ENCODE data around the gene OPCML. TPM values are rescaled to one million over a fixed set of nuclear protein-coding genes. Genes with fewer than 3 reads are reported as not detected.

The OPCML gene
- total RNA-seq, 1 experiment from 2014 or later: not detected

GRCh38 chr11:132997396-132997795, 534.9 kb downstream of the OPCML start:
- ATAC-seq: no peak
- no TSS peak for BruUV-seq (replicated peaks)
- in situ Hi-C loops (cut with HindIII; ENCODE audit: low pct_unique_long_range_greater_than_20kb, low sequenced_read_pairs) (no loop called here), intact Hi-C loops (cut with micrococcal nuclease; ENCODE audit: unreplicated experiment) (no loop called here)
- CTCF ChIA-PET: no interaction called here
- Histone ChIP-seq H3K27me3 (ENCODE audit: control insufficient read depth, insufficient read depth, low read length) (peaks cover 5% of the 10 kb centered on the region), H3K4me1 (ENCODE audit: control insufficient read depth, insufficient read depth, low read length) (no peaks in the 10 kb centered on the region), H3K36me3 (ENCODE audit: control insufficient read depth, insufficient read depth, low read length) (no peaks in the 10 kb centered on the region), H3K27ac (ENCODE audit: low read length) (no peak overlapping the region), H3K9me3 (ENCODE audit: control insufficient read depth, insufficient read depth, low read depth, low read length) (no peaks in the 10 kb centered on the region), H3K4me3 (ENCODE audit: low read depth in 2 of 2, low read length in 2 of 2) (no peak overlapping the region)
- no peak for DNase-seq (ENCODE audit: low read depth, low spot score)
- POLR2A ChIA-PET: no interaction called here
- no peak for TF ChIP-seq TCF7L2 (IDR thresholded peaks at IDR 0.05; ENCODE audit: low read depth, low read length)
- TF ChIP-seq, protein P1, sequence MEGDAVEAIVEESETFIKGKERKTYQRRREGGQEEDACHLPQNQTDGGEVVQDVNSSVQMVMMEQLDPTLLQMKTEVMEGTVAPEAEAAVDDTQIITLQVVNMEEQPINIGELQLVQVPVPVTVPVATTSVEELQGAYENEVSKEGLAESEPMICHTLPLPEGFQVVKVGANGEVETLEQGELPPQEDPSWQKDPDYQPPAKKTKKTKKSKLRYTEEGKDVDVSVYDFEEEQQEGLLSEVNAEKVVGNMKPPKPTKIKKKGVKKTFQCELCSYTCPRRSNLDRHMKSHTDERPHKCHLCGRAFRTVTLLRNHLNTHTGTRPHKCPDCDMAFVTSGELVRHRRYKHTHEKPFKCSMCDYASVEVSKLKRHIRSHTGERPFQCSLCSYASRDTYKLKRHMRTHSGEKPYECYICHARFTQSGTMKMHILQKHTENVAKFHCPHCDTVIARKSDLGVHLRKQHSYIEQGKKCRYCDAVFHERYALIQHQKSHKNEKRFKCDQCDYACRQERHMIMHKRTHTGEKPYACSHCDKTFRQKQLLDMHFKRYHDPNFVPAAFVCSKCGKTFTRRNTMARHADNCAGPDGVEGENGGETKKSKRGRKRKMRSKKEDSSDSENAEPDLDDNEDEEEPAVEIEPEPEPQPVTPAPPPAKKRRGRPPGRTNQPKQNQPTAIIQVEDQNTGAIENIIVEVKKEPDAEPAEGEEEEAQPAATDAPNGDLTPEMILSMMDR (IDR thresholded peaks at IDR 0.05): no peak
- TF ChIP-seq, protein P2, sequence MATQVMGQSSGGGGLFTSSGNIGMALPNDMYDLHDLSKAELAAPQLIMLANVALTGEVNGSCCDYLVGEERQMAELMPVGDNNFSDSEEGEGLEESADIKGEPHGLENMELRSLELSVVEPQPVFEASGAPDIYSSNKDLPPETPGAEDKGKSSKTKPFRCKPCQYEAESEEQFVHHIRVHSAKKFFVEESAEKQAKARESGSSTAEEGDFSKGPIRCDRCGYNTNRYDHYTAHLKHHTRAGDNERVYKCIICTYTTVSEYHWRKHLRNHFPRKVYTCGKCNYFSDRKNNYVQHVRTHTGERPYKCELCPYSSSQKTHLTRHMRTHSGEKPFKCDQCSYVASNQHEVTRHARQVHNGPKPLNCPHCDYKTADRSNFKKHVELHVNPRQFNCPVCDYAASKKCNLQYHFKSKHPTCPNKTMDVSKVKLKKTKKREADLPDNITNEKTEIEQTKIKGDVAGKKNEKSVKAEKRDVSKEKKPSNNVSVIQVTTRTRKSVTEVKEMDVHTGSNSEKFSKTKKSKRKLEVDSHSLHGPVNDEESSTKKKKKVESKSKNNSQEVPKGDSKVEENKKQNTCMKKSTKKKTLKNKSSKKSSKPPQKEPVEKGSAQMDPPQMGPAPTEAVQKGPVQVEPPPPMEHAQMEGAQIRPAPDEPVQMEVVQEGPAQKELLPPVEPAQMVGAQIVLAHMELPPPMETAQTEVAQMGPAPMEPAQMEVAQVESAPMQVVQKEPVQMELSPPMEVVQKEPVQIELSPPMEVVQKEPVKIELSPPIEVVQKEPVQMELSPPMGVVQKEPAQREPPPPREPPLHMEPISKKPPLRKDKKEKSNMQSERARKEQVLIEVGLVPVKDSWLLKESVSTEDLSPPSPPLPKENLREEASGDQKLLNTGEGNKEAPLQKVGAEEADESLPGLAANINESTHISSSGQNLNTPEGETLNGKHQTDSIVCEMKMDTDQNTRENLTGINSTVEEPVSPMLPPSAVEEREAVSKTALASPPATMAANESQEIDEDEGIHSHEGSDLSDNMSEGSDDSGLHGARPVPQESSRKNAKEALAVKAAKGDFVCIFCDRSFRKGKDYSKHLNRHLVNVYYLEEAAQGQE (IDR thresholded peaks at IDR 0.05; ENCODE audit: insufficient read depth in 1 of 2, low read depth in 2 of 2, low read length in 1 of 2): no peak
- no peak for TF ChIP-seq SIN3A (IDR thresholded peaks at IDR 0.05; ENCODE audit: borderline replicate concordance, insufficient read depth, low read depth, low read length)
- no peak for TF ChIP-seq POLR2AphosphoS5 (IDR thresholded peaks at IDR 0.05; ENCODE audit: low read depth, low read length)

DNA sequence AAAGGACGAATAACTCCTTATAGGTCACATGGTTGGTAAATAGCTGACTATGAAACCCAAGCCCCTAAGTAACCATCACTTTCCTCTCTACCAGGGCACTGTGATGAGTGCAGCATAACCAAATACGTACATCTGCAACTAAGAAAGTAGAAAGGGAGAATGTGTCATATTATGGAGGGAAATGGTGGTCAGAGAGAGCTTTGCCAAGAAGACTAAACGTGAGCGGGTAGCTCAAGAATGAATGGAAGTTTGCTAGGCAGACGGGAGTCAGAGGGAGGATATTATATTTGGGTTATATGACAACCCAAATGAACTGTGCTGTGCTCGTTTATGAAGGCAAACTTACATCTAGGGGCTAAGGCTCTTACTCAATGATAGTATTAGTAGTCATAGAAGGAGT, 537.3 kb downstream of the OPCML start:
- H3K9me3 ChIP-seq (ENCODE audit: control insufficient read depth, insufficient read depth, low read depth, low read length): no peaks in the 10 kb centered on the region
- H3K27ac ChIP-seq (ENCODE audit: low read length): no peak overlapping the region
- H3K36me3 ChIP-seq (ENCODE audit: control insufficient read depth, insufficient read depth, low read length): no peaks in the 10 kb centered on the region
- ChIA-PET POLR2A (no interaction called here), CTCF (no interaction called here)
- no peak for TF ChIP-seq SIN3A (IDR thresholded peaks at IDR 0.05; ENCODE audit: borderline replicate concordance, insufficient read depth, low read depth, low read length)
- TF ChIP-seq TCF7L2 (IDR thresholded peaks at IDR 0.05; ENCODE audit: low read depth, low read length): no peak
- no peak for TF ChIP-seq POLR2AphosphoS5 (IDR thresholded peaks at IDR 0.05; ENCODE audit: low read depth, low read length)
- TF ChIP-seq, protein P2 (IDR thresholded peaks at IDR 0.05; ENCODE audit: insufficient read depth in 1 of 2, low read depth in 2 of 2, low read length in 1 of 2): no peak
- TF ChIP-seq, protein P1 (IDR thresholded peaks at IDR 0.05): no peak
- no peaks in the 10 kb centered on the region for H3K4me1 ChIP-seq (ENCODE audit: control insufficient read depth, insufficient read depth, low read length)
- H3K27me3 ChIP-seq (ENCODE audit: control insufficient read depth, insufficient read depth, low read length): peaks cover 5% of the 10 kb centered on the region
- no peak for DNase-seq (ENCODE audit: low read depth, low spot score)
- in situ Hi-C loops (cut with HindIII; ENCODE audit: low pct_unique_long_range_greater_than_20kb, low sequenced_read_pairs) (no loop called here), intact Hi-C loops (cut with micrococcal nuclease; ENCODE audit: unreplicated experiment) (no loop called here)
- BruUV-seq (replicated peaks): no TSS peak
- ATAC-seq: no peak
- H3K4me3 ChIP-seq (ENCODE audit: low read depth in 2 of 2, low read length in 2 of 2): no peak overlapping the region
